DMS 273 (cell line): ENCODE data around the gene SLC18A2.

ENCODE experiments used
- DNase-seq: peaks from one replicate; lab custom pipeline; 2025; ENCODE audit not compliant: unreplicated experiment; lab: John Stamatoyannopoulos, UW

The SLC18A2 gene

DNA sequence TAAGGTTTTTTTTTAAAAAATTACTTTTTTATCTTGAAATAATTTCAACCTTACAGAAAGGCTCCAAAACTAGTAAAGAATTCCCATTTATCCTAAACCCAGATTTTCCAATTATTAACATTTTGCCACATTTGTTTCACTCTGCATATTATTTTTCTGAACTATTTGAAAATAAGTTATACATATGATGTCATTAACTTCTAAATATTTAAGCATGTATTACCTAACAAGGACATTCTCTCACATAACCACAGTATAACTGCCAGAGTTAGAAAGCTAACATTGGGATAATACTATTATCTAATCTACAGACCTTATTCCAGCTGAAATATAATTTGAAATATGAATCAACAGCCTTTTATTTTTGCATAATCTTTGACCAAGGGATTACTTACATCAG, 65.8 kb downstream of the SLC18A2 start:
- no peak for DNase-seq

DNA sequence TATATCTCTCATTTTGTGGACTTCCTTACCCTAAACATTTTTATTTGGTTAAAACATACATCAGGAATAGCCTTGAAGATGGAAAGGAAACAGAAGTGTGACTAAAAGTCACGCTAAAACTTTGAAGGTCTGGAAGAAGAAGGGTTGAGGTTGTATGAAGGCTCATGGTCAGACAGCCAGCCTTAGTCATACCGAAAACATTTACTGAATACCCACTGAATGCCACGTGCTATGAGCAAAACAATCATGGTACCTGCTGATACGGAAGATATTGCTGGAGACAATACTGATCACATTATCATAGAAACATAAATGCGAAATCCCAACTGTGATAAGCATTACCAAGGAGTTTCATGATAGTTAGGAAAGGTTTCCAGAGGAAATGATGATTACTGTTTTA, 70.3 kb downstream of the SLC18A2 start:
- DNase-seq, result no peak

DNA sequence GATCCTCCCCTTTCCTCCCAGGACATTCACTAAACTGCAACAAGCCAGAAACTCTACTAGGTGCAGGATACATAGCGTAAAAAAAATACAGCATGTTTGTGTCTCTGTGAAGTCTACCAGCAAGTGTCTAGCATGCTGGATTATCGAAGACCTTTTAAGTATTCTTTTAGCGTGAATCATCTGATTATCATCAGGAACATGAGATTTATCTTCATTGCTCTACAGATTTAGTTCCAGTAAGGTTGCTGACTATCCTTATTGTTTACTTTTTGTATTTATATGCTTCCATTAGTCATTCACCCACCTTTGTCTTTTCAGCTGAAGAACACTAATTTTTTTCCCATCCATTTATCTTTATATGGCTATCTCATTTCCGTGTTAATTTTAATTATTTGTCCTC, 71.5 kb downstream of the SLC18A2 start:
- no peak for DNase-seq

- DNase-seq, result no peak
These were observed 72.7 kb downstream of the SLC18A2 start for GRCh38 chr10:117313641-117314040.

DNA sequence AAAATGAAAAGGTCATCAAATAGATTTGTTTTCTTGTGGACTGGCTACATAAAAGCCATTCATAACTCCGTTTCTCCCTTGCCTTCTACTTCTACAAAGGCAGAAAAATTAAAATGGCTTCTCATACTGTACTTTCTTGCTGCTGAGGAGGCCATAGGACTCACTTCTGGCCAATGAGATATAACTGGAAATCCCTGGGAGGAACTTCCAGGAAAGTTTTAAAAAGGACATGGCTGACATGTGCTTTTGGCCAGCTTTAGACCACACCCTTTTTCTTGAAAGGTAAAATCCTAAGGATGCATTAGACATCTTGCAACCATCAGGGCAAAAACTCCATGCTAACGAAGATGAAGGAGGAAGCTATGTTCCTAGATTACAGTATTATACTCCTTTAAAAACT, 75.8 kb downstream of the SLC18A2 start:
- DNase-seq, result no peak

- no peak for DNase-seq
These were observed 78.0 kb downstream of the SLC18A2 start for GRCh38 chr10:117318909-117319308.

GRCh38 chr10:117320050-117320665, 79.2 kb downstream of the SLC18A2 start:
- peak; percentile 37 for DNase-seq

DNA sequence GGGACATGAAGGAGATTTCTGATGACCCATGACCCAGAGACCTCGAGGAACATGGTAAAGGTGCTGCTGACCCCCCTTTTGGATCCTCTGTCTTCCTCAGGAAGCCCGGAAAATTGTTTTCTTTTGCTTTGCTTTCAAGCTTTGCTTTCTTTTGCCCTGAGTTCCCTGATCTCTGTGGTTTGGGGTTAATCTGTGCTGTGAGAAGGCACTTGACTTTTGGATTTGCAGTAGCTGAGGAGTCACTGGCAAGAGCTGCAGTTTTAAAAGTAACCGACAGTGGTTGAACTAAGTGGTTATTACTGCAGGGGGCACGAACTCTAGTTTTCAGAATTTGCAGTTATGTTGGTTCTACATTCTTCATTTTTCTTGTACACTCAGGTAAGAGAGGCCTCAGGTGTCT, 81.3 kb downstream of the SLC18A2 start:
- no peak for DNase-seq

- no peak for DNase-seq
These were observed 83.5 kb downstream of the SLC18A2 start for GRCh38 chr10:117324367-117324766.

GRCh38 chr10:117327262-117327661, 86.3 kb downstream of the SLC18A2 start:
- DNase-seq, result no peak
